ENCODE results near the gene ATP2B3.
"Not testable (repeated sequence)": the region's sequence is repeated elsewhere in the genome, so short reads cannot be mapped to it uniquely, and the experiment has no call there.

ATP2B3 gene

DNA sequence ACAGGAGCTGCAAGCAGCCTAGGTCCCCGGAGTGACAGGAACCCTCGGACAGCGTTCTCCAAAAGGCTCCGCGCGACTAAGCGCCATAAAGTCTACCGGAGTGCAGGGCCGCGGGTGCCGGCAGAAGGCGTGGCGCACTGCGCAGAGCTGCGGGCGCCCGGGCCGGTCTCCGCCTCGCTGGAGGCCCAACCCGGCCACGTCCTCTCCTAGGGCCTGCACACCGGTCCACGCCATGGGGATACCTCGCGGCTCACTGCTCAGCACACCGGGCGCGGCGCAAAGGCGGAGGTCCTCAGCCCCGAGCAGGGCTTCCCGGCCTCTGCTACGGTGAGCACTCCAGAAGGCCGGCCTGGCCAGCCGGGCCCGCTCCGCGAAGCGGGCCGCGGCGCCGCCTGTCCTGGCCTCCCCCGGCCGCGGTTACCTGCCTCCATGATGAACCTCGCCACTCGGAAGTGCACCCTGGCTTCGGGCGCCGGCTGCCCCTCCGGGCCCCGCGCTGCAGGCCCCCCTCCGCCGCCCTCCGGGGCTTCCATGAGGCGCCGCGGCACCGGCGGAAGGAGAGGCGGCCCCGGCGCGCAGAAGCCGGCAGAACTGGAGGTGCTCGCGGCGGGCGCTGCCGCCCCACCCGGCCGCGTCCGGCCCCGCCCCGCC is 81.2 kb downstream of the ATP2B3 start, which contains the start of gene CCNQ:
Gene CCNQ (minus strand): TSS at position 599 of the 651 bp plus-strand sequence. CDS start 66 bp downstream, at position 533.
- peak; percentile 11 for DNase-seq

GRCh38 chrX:153599192-153600031 is 82.0 kb downstream of the ATP2B3 start:
- peak; percentile 67 for DNase-seq

- DNase-seq: no peak
These were observed 82.6 kb downstream of the ATP2B3 start for GRCh38 chrX:153600032-153600373.

DNA sequence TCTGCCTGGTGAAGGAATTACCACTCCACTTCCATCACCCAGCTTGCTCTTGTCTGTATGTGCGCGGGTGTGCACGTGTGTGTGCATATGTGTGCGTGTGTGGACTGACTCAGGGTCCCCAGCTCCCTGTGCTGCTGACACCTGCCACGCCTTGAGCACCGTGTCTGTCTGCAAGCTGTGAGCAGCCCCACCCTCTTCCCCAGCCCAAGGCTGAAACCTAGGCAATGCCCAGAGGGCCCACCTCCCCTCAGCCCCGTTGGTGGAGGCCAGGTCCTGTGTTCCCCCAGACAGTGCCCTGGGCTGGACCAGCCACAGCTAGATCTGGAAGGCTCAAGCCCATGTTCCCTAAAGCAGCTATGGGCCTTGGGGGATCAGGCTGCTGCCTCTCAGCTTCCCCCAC is 83.5 kb downstream of the ATP2B3 start:
- no peak for DNase-seq

GRCh38 chrX:153601511-153602110 is 84.2 kb downstream of the ATP2B3 start:
- DNase-seq: no peak

- DNase-seq: no peak
These were observed 85.2 kb downstream of the ATP2B3 start for GRCh38 chrX:153602601-153603000.

DNA sequence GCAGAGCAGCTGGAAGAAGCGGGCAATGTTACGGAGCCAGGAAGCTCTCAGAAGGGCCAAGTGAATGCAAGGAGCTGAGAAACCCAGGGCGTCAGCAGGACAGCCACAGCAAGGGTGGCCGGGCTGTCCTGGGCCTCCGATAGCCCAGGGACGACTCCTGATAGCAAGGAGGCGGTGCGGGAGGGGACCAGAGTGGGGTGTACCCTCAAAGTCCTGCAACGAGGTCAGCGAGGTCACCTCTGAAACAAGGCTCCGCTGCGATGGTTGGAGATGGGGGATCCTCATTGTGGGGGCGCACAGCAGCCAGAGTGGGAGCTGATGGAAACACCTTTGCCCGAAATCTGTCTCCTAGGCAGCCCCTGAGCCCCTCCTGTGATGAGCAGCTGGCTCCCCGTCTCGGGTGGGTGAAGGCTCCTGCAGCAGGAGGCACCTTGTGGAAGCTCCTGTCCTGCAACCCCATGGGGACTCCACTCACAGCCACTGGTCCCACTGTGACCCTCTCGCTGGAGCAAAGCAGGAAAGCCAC is 85.8 kb downstream of the ATP2B3 start:
- DNase-seq: no peak

DNA sequence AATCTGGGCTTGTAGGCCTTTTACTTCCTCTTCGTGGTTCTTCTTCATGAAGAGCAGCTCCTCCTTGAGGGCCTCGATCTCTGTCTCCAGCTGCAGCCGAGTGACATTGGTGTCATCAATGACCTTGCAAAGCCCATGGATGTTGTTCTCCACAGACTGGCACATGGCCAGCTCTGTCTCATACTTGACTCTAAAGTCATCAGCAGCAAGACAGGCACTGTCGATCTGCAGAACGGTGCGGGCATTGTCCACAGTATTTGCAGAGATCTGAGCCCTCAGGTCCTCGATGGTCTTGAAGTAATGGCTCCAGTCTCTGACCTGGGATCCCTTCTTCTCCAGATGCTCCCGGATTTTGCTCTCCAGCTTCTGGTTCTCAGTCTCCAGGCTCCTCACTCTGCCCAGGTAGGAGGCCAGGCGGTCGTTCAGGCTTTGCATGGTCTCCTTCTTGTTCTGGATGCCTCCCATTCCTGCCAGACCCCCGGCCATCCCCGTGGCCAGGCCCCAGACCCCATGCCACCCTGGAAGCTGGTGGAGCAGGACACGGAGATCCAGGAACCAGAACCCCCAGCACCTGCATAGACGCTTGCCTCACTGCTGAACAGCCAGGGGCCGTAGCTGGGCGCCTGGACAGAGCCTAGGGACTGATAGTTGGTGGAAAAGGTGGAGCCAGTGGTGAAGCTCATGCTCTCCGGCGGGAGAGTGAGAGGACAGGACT is 87.4 kb downstream of the ATP2B3 start:
- DNase-seq: not testable (repeated sequence)

GRCh38 chrX:153606503-153606902 is 89.1 kb downstream of the ATP2B3 start:
- DNase-seq: no peak

DNA sequence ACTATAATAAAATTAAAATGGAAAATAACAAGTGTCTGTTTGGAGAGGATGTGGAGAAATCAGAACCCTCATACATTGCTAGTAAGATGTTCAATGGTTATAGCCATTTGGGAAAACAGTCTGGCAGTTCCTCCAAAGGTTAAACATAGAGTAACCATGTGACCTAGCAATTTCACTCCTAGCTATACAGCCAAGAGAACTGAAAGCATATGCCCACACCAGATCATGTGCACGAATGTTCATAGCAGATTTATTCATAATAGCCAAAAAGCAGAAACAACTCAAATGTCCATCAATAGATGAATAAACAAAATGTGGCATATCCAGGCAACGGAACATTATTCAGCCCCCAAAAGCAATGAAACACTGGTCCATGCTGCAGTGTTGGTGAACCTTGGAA is 90.9 kb downstream of the ATP2B3 start:
- no peak for DNase-seq

DNA sequence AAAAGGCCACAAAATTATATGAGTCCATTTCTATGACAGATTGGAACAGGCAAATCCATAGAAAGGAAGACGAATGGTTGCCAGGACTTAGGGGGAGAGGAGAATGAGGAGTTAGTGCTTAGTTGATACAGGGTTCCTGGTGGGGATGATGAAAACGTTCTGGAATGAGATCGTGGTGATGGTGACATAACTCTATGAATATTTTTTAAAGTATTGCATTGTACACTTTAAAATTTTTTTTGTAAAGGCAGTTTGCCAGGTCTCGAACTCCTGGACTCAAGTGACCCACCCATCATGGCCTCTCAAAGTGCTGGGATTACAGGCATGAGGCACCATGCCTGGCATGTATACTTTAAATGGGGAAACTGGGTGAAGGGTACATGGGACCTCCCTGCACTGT is 91.4 kb downstream of the ATP2B3 start:
- DNase-seq: no peak

- peak; percentile 8 for DNase-seq
These were observed 92.7 kb downstream of the ATP2B3 start for GRCh38 chrX:153609917-153610835.

DNA sequence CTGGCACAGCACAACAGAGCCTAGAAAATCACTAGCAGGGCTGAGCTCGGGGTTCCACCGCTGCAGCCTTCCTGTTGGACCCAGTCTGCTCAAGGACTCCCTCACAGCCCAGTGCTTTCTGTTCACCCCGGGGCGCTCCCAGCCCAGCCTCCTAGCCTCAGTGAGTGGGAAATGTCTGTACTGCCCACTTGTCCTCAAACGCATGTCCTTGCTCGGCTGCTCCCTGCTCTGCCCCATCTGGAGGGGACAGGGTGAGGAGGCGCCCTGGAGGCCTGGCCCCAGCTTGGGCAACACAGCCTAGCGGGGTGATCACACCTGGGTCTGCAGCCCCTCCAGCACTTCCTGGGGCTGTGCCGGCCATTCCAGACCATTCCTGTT is 93.4 kb downstream of the ATP2B3 start:
- no peak for DNase-seq

GRCh38 chrX:153611298-153612095 is 94.1 kb downstream of the ATP2B3 start:
- no peak for DNase-seq

DNA sequence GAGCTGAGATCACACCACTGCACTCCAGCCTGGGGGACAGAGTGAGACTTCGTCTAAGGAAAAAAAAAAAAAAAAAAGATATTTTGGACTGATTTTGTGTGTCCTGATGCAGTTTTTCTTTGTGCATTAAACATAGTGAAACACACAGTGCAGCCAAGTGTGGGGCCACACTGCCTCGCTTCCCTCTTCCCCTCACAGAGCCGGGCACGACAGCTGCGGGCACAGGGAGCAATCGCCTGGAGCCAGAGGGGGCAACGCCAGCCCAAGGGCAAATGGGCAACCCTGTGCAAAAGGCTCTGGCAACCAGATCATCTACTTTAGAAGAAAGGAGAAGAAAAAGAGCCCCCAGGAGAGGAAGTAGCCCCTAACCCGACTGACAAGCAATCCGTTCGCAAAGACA is 95.0 kb downstream of the ATP2B3 start:
- DNase-seq: no peak

GRCh38 chrX:153614818-153615217 is 97.4 kb downstream of the ATP2B3 start:
- no peak for DNase-seq

DNA sequence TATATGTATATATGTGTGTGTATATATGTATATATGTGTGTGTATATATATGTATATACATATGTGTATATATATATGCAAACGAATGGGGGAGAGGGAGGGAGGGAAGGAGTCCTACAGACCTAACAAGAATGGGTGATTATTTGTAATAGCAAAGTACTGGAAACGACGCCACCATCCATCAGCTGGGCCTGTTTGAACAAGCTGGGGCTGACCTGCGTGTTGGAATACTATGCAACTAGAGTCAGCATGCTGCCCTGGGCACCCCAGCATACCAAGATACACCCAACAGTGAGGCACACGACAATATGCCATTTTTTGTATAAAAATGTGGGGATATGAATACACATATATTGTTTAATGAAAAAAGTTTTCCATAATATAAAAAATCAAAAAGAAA is 103.1 kb downstream of the ATP2B3 start:
- no peak for DNase-seq

GRCh38 chrX:153621949-153622598 is 104.6 kb downstream of the ATP2B3 start:
- DNase-seq: no peak

DNA sequence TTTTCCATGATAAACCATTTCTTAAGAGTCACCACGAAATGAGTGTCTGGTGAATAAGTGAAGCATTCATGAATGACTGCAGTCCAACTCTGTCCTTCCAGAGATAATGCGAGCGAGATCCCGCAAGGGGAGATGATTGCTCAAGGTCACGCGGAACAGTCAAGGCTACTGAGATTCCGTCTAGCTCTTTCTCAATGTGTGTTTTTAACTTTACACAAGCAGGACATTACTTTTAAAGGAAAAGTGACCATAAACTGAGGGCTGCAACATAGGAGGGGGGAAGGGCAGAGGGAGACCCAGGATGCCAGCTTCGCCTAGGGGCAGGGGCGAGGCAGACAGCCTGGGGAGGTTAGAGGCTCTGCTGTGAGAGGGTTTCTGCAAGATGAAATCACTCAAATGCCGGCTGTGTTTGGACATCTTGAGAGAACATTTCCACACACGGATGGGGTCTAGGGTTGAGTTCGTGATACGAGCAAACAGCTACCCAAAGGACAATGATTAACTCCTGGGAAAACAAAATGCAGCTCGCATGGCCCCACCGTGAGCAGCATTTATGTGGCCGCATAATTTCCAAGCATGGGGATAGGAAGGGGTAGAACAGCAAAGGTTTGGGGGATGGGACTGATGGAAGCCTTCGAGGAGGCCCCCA is 105.3 kb downstream of the ATP2B3 start:
- no peak for DNase-seq

Data from NCI-H510A (cell line).